COLO829 (cell line): Measurements from ENCODE around the gene BTN3A1.

Experiments
- DNase-seq: peaks from one replicate; pipeline ENCODE4 v3.0.0; 2012; ENCODE audit warnings: low spot score

Gene BTN3A1

GRCh38 chr6:26379740-26380139 lies 22.3 kb upstream of the BTN3A1 start:
- DNase-seq = no peak

- no peak for DNase-seq
Measured at GRCh38 chr6:26380256-26380655, 21.8 kb upstream of the BTN3A1 start.

- DNase-seq = no peak
Measured at GRCh38 chr6:26382121-26382520, 20.0 kb upstream of the BTN3A1 start.

GRCh38 chr6:26383624-26384417 lies 18.3 kb upstream of the BTN3A1 start:
- DNase-seq = no peak

GRCh38 chr6:26385734-26386125 lies 16.3 kb upstream of the BTN3A1 start:
- DNase-seq = no peak

- DNase-seq = no peak
Measured at GRCh38 chr6:26387565-26387964, 14.5 kb upstream of the BTN3A1 start.

GRCh38 chr6:26388014-26388413 lies 14.1 kb upstream of the BTN3A1 start:
- no peak for DNase-seq

GRCh38 chr6:26388441-26388840 lies 13.6 kb upstream of the BTN3A1 start:
- no peak for DNase-seq

- DNase-seq = no peak
Measured at GRCh38 chr6:26389349-26389894, 12.7 kb upstream of the BTN3A1 start.

- DNase-seq = no peak
Measured at GRCh38 chr6:26390531-26390930, 11.5 kb upstream of the BTN3A1 start.

GRCh38 chr6:26392932-26393636 lies 9.0 kb upstream of the BTN3A1 start:
- DNase-seq = no peak

- no peak for DNase-seq
Measured at GRCh38 chr6:26394289-26394688, 7.8 kb upstream of the BTN3A1 start.

GRCh38 chr6:26398555-26398954 lies 3.5 kb upstream of the BTN3A1 start:
- no peak for DNase-seq

- no peak for DNase-seq
Measured at GRCh38 chr6:26400626-26401025, 1.4 kb upstream of the BTN3A1 start.

GRCh38 chr6:26401389-26401986 lies 587 bp upstream of the BTN3A1 start:
- DNase-seq = no peak

GRCh38 chr6:26403893-26404292 lies 1.8 kb downstream of the BTN3A1 start:
- DNase-seq = no peak

- no peak for DNase-seq
Measured at GRCh38 chr6:26404546-26404945, 2.5 kb downstream of the BTN3A1 start.

GRCh38 chr6:26408828-26409730 lies 7.0 kb downstream of the BTN3A1 start:
- no peak for DNase-seq

GRCh38 chr6:26411751-26412150 lies 9.7 kb downstream of the BTN3A1 start:
- no peak for DNase-seq

GRCh38 chr6:26412228-26412627 lies 10.2 kb downstream of the BTN3A1 start:
- DNase-seq = no peak

GRCh38 chr6:26412954-26413353 lies 10.9 kb downstream of the BTN3A1 start:
- DNase-seq = no peak

GRCh38 chr6:26414281-26414680 lies 12.2 kb downstream of the BTN3A1 start:
- DNase-seq = no peak
